Panc1 (cell line): ENCODE results near the gene ABCC10.

Experiments used
- CTCF ChIP-seq: fragments of 450-650 bp; IDR thresholded peaks from 2 replicates; pipeline ENCODE4 v1.5.1; 2017; ENCODE audit warnings: mild to moderate bottlenecking
- POLR2AphosphoS5 ChIP-seq: IDR thresholded peaks from 2 replicates; pipeline ENCODE4 v1.6.1; 2012; ENCODE audit warnings: mild to moderate bottlenecking, low read depth, low read length, moderate library complexity
- REST ChIP-seq, 2 experiments: IDR thresholded peaks; 2 replicates each; pipeline ENCODE4 v1.6.1; 2011 to 2012; ENCODE audit warnings: low read depth in 2 of 2, control low read depth in 1 of 2, low read length in 1 of 2, mild to moderate bottlenecking in 1 of 2, moderate library complexity in 1 of 2; ENCODE audit not compliant: insufficient read depth in 1 of 2

GRCh38 chr6:43408259-43408658 lies 19.1 kb upstream of the ABCC10 start:
- TF ChIP-seq CTCF (no peak), POLR2AphosphoS5 (no peak), REST (IDR thresholded peaks at IDR 0.05; ENCODE audit: insufficient read depth in 1 of 2, low read depth in 2 of 2, low read length in 1 of 2) (no peak)
